Measurements from ENCODE around the gene PAK5.

Gene PAK5

DNA sequence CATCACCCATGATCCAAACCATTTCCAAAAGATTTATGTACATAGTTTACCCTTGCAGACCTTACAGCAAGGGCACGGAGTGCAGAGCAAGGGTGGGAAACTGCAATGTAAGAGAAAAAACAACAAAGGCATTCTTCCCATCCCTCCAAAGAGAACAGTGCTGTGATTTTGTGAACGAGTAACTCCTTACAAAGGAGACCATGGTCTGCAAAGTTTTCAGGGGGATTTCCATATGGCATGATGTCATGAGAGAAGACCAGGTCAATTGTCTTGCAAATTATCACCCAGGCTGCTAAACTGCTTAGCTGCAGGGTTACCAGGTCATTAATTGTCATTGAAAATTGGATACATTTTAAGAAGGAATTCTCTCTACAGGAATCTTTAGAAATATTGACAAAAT lies 266.2 kb downstream of the PAK5 start:
- DNase-seq = no peak

DNA sequence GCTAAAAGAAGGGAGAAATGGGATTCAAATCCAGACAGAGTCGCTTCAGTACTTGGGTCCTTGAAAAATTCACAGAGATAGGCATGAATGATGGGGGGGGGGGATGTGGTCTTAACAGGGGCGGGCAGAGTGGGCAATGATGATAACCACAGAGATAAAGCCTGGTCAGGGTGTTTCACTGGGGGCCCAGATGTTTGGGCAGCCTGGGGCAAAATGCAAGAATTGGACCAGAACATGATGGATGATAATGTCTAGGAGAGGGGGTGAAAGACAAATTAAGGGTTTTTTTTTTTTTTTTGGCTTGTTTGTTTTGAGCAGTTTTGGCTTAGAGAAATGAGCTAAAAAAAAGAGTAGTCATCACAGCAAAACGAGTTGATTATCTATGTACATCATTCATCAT lies 267.1 kb downstream of the PAK5 start:
- DNase-seq = no peak

DNA sequence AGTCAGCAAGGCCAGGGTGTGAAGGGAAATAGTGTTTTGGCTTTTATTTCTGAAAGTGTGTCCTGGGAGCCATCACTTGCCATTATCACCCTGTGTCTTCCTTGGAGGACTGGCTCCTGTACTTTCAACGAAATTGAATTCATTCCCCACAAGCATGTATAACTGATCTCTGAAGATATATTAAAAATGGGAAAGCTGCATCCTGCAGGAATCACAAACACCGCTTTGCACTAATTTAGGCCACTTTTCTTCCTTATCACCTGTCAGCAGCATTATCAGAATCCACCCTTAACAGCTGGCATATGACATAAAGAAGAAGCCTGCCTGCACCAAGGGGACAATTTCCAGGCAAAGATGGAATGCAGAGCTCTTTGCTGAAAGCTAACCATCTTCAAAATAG lies 268.3 kb downstream of the PAK5 start:
- DNase-seq = no peak

DNA sequence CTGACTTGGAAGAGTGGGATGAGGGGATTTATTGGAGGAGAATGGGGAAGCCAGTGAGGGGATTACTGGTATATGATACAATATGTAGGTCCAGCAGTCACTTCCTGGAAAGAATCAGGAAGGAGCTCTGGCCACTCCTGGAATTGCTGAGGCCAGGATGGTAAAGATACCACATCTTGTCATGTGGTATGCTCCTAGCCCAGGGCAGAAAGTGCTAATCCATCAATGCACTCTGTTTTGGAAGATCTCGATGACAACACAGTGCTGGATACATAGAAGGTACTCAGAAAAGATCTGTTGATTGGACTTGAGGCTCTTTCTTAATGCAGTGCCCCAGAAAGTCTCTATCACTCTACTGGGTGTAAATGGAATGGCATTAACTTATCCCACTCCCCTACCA lies 271.9 kb downstream of the PAK5 start:
- DNase-seq = no peak

DNA sequence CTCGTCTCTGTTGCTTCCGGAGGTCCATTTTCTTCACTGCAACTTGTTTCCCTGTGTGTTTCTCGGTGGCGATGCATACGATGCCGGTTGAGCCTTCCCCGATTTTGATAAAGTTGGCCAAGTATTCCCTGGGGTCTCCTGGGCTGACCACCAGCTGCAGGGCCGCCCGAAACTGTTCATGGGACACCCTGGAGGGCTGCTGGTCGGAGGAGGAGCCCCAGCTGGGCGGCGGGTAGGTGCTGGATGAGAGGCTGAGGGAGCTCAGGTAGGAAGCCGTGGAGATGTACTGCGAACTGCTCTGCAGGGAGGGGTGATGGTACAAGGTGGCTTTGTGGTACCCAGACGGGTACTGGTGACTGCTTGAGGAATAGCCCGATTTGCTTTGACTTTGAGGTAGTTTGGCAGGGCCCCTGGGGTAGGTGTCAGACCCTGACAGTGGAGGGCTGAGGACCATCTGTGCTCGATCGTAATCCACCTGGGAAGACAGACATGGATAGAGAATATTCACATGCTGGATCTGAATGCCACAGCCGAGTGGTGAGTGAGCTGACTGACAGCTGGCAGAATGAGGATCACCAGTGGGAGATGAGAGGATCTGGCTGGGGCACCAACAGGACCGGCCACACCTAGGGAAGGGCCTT lies 272.8 kb downstream of the PAK5 start:
- DNase-seq = no peak

DNA sequence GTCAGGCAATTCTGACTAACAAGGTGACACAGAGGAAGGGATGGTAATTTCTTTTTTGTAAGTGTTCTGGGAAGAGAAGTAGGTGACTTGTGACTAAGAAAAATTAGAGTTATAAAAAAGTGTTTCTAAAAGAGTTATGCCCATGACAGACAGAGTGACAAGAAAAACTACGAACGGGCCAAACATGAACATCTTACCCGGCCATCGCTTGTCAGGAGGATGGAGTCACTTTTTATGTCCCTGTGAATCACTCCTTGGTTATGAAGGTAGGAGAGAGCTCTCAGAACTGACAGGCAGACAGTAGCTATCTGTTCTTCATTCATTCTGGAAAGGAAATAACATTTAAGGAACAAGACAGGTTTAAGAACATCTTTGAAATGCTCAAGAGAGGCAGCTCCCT lies 281.5 kb downstream of the PAK5 start:
- no peak for DNase-seq

DNA sequence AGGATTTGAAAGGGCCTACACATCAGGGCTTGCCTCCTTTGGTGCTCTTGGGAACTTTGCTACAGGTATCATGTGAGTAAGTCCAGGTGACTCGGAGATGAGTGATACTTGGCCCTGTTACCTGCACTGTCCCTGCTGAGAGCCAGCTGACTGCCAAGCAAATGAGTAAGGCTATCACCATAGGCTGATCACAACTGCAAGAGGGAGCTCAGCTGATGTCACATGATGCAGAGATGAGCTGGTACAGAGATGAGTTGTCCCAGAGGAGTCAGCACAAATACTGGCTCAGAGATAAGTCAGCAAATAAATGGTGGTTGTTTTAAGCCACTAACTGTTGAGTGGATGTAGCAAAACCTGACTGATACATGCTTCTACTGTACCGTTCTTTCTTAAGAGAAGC lies 283.1 kb downstream of the PAK5 start:
- no peak for DNase-seq

DNA sequence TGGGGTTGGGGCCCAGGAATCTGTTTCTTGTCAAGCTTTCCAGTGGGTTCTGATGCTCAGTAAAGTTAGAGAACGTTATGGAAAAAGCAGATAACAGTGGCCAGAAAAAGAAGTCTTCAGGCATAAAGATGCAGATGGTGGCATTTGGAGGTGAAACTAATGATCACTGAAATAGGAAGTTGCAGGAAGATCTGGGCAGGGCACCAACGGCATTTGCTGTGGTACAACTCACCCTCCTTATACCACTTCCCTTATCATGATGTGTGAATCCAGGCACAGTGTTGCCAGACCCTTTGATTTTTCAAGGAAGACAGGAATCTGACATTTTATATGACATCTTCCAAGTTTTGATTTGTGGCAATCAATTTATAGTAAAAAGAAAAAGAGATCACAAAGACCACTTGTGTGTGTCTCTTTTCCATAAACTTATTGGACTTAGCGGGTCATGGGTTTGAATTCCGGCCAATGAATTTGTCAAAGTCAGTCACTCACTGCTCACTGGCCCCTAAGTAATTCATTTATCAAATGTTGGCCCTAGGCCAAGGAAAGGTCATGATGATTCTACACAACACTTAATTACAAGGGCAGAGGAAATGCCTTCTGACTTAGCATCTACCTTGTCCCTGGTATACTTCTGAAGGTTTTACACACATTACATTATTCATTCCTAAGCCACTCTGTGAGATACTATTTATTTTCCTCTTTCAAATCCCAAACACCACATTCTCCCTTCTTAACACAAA lies 286.9 kb downstream of the PAK5 start:
- peak; percentile 3 for DNase-seq

DNA sequence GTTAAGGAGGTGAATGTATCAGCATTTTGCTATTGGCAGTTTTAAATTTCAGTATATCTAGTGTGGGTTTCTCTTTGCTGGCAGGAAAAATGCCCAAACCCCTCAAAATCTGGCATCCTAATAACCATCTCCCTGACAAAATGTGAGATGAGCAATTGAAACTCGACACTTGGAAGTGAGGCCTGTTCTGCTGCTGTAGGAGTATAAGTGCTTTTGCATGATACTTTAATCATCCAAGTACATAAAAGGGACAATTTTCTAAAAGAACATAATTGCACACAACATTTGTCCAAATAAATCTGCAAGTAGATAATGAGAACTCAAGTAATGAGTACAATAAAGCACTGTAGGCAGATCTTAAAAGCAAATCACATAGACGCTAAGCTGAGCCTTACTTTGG lies 288.0 kb downstream of the PAK5 start:
- DNase-seq = no peak

DNA sequence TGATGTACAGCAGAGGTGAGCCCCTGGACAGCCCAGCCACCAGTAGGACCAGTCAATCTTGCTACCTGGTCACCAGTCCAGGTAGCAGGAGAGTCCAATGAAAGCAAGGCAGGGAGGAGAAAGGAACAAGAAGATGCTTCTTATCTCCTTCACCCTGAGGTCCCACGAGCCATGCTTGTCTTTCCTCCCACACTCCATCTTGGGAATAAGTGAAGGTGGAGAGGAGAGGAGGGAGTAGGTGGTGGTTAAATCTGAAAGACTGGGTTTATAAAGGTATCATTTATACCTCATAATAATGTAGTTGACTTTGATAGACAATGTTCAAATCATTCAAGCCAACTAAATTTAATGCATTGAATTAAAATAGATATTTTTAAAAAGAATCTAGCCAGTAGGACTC lies 288.6 kb downstream of the PAK5 start:
- DNase-seq = no peak

DNA sequence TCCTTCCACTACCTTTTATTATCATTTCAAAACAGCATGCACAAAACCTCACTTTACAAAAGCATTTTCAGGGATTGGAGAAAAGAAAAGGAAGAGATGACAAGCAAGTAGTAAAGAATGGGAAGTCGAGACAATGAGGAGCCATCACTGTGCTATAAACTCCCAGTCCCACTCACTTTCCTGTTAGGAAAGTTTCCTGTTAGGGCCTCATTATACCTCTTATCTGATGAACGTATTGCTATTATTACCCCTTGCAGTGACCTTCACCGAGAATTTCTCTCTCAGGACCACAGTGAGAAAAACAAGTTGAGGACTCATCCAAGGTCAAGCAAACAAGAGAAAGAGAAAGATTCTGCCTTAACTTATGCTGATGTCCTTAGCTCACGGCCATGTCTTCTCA lies 295.7 kb downstream of the PAK5 start:
- DNase-seq = no peak

DNA sequence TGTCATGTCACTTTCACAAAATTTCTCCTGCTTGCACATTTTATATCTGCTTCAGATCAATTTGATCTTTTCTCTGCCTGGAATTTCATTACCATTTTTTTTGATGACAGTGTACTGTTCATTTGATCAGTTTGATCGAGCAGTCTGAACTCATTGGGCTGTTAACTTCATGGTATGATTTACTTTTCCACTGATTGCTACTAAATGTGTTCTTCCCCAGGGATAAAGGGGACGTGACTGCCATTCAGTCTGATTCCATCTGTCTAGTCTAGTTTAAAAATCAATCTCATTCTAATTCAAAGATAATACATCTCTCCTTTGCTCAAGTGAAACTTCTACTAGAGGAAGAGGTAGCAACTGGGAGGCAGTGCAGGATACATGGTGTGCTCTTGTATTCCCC lies 303.4 kb downstream of the PAK5 start:
- no peak for DNase-seq

DNA sequence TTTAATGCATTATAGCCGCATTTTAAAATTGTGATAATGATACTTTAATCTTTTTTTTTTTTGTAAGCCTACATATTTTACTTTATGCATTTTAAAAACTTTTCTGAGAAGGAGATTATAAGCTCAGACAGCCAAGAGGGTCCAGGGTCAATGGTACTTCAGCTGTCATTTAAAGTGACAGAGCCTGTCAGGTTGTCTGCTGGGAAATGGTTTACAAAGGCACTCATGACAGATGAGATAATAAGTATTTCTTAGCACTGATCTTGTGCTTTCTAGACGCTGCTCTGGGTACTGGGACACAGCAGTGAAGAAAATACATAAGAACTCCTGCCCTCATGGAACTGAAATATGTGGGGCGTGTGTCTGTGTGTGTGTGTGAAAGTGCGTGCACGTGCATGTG lies 304.9 kb downstream of the PAK5 start:
- DNase-seq = no peak

DNA sequence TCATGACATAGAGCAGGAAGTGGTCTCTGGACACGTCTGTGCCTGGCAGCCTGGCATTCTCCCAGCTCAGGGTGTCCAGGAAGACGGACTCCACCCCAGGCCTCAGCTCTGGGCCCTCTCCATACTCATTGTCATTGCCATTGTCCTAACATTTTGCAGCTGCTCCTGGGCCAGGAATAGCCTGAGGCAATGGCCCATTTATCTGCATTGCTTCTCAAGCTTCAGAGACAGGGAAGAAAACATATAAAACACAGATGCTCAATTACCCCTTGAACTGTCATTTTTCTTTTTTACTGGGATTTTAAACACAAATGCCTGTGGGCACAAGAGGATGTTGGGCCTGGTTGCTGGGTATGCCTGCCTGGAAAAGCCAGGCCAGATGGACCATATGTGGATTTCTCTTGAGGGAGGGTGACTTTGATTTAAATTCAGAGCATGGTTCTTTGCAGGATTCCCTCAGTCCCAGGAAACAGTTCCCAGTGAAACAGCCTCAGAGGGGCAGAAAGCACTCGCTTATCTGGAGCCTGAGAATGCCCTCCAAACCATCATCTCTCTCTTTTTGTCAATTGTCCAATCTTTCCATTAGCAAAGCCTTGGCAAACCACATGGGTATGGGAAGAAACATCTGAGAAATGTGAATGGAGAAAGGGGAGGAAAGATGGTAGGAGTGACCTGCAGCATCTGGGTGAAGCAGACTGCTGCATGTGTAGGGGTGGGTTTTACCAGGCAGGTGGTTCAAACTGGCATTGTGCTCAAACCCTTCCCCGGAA lies 306.6 kb downstream of the PAK5 start:
- DNase-seq = no peak

DNA sequence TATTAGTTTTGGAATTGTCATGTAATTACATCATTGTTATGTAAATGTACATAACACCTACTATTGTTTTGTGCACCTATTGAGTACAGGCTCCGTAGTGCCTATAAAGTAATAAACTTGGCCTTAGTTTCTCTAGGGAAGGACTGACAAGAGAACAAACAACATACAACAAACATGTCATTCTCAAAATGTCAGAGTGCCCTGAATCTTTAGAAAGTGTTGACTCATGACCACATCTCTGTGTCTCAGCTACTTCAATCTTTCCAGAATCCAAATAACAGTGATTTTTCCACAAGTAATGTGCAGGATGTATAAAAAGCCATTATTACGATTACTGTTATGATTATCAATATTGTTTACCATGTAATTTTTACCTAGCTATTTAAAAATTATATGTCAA lies 307.3 kb downstream of the PAK5 start:
- no peak for DNase-seq

DNA sequence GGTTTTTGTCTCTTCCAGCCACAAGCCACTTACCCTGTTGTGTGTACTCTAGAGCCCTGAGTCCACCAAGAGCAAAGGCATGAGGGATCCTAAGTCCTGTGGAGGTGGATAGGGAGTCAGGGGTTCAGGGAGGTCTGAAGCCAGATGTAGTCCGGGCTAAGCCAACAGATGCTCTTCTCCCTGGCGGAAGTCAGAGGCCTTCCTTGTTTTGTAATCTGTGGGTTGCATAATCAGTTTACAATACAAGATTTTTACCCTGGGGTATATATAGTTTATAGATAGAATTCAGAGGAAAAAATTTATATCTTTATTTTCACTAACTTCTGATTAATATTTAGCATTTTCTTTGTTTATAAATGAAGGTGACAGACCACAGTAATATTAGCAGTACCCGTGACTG lies 315.2 kb downstream of the PAK5 start:
- no peak for DNase-seq

DNA sequence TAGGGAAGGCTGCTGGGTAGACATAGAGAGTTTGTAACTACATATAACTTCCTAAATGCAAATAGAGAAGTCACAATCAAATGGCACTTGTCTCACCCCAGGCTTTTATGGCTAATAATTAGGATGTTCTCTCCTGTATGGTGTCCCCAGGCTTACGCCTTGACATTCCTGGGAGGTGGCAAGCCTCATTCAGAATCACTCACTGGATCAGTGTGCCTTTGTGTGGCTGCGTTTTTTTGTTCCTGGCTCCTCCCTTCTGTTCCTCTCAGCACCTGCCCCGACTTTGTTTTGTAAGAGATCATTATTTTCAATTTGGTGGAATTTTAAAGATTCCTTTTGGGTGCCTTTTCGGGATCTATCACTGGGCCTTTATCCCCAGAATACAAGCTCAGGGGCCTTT lies 318.8 kb downstream of the PAK5 start:
- DNase-seq = no peak

DNA sequence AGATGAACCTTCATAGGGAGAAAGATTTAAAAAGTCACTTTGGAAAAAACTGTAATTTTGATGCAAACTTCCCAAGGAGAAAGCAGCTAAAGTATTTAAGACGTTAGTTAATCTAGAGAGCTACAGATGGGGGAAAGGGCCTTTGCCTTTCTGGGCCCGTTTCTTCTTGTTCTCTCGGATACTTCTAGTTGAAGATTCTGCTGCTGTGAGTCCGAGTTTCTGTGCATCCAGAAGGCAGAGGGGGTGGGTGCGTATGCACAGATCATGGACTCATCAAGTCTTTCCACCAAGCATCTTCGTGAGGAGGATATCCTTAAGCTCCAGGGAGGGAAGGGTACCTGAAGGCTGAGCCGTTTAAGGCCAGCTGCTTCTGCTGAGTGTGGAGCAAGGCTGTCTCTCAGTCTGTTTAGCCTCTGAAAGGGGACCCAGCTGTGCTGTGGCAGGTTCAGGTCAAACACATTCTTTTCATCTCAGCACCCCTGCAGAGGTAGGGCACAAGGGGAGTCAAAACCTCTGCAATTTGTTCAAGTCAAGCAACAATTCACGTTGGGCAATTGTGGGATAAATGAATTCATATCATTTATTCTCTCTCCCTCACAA lies 320.2 kb downstream of the PAK5 start:
- DNase-seq = no peak

DNA sequence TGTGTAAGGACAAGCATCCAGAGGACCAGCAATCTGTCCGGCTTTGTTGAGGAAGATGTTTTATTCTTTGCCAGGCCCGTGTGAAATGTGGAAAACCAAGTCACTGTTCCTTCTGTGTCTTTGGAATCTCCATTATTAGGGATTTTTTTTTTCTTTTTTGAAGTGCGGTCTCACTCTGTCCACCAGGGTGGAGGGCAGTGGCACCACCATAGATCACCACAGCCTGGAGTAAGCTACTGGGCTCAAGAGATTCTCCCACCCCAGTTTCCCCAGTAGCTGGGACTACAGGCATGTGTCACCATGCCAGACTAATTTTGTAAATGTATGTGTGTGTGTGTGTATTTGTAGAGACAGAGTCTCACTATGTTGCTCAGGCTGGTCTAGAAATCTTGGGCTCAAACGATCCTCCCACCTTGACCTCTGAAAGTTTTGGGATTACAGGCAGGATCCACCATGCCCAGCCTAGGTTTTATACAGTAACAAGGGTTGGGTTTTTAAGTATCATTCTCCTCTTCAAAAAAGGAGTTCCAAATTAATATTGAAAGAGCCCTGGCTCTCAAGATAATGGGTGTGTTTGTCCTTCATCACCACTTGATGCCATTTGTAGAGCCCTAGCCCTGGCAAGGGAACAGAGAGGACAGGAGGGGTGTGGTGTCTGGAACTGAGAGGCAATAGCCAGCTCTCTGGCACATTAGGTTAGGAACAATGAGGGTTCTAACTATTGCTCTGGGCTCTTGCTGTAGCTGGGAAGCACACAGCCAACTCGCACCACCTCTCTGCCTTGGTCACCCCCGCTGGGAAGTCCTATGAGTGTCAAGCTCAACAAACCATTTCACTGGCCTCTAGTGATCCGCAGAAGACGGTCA lies 321.3 kb downstream of the PAK5 start:
- DNase-seq = no peak

DNA sequence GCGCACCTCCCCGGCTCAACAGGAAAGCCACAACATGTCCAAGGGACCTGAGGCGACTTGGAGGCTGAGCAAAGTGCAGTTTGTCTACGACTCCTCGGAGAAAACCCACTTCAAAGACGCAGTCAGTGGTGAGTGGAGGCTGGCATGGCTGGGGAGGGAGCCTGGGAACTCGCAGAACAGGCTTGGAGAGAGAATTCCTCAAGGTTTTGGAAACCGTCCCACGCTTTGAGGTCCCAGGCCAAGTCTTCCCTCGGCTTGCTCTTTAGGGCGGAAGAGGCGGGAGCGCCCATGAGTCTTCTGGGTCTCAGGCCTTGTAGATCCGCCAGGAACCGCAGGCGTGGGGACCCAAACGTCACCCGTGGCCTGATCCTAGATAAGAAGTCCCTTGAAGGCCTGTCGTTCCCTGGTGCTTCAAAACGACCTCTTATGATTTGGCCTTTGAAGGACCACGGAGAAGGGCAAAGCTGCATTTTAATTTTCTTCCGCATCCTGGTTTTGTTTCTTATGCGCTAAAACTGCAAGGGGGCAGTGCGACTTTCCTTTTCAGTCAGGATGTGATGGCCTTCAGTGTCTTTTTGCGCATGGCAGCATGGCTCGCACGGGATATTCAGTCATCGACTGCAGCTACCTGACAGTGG lies 322.5 kb downstream of the PAK5 start:
- no peak for DNase-seq

DNA sequence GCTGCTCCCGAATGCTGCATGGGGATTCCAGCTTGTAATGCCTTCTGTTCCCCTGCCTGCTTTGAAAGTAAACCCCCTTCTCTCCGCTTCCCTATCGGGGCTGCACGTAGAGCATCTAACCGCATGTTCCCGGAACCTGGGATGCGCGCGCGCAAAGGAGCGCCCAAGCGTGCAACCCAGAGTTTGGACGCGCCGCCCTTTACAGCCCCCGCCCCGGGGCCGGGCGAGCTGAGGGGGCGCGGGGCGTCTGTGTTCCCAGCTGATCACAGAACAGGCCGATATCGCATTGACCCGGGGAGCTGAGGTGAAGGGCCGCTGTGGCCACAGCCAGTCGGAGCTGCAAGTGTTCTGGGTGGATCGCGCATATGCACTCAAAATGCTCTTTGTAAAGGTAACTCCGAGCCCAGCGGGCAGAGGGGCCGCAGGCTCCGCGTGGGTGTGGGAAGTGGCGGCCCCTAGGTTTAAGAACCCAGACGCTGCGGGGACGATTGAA lies 323.1 kb downstream of the PAK5 start:
- DNase-seq = no peak

DNA sequence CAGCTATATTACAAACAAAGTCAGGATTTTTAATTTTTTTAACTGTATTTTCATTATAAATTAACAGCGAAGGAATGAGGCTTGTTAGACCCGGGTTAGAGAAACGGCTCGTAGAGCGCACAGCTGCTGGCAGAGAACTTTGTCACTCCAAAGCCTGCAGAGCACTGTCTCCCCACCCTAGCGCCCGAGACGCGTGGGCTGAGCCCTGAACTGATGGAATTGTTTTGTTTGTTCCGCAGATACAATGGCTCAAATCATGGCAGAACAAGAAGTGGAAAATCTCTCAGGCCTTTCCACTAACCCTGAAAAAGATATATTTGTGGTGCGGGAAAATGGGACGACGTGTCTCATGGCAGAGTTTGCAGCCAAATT lies 323.7 kb downstream of the PAK5 start:
- no peak for DNase-seq
